Astrocyte of the spinal cord (primary cell): ENCODE measurements around the gene RAPGEF5.

Experiments used
- DNase-seq: peaks from one replicate; pipeline ENCODE4 v3.0.0; 2011; ENCODE audit warnings: low read depth, low spot score
- H3K4me3 ChIP-seq: 2 replicates; pipeline ENCODE4 v1.5.1; 2011; ENCODE audit warnings: low read depth, mild to moderate bottlenecking, low read length, moderate library complexity
- in situ Hi-C: cut with HindIII; loops from 2 replicates; pipeline ENCODE4 v1.10.0; 2017; ENCODE audit warnings: low sequenced_read_pairs
- TF ChIP-seq, protein P1 (sequence below): IDR thresholded peaks from 2 replicates; pipeline ENCODE4 v1.5.1; 2012; ENCODE audit warnings: low read depth, mild to moderate bottlenecking, low read length, inconsistent platforms

Gene RAPGEF5

GRCh38 chr7:22167482-22167881 lies 189.5 kb downstream of the RAPGEF5 start:
- TF ChIP-seq, protein P1, sequence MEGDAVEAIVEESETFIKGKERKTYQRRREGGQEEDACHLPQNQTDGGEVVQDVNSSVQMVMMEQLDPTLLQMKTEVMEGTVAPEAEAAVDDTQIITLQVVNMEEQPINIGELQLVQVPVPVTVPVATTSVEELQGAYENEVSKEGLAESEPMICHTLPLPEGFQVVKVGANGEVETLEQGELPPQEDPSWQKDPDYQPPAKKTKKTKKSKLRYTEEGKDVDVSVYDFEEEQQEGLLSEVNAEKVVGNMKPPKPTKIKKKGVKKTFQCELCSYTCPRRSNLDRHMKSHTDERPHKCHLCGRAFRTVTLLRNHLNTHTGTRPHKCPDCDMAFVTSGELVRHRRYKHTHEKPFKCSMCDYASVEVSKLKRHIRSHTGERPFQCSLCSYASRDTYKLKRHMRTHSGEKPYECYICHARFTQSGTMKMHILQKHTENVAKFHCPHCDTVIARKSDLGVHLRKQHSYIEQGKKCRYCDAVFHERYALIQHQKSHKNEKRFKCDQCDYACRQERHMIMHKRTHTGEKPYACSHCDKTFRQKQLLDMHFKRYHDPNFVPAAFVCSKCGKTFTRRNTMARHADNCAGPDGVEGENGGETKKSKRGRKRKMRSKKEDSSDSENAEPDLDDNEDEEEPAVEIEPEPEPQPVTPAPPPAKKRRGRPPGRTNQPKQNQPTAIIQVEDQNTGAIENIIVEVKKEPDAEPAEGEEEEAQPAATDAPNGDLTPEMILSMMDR, result no peak
- H3K4me3 ChIP-seq, result no peak overlapping the region
- DNase-seq, result no peak
- in situ Hi-C loops, result no loop called here

GRCh38 chr7:22166928-22167327 lies 190.0 kb downstream of the RAPGEF5 start:
- TF ChIP-seq, protein P1, result no peak
- no peak overlapping the region for H3K4me3 ChIP-seq
- no peak for DNase-seq
- in situ Hi-C loops, result no loop called here

DNA sequence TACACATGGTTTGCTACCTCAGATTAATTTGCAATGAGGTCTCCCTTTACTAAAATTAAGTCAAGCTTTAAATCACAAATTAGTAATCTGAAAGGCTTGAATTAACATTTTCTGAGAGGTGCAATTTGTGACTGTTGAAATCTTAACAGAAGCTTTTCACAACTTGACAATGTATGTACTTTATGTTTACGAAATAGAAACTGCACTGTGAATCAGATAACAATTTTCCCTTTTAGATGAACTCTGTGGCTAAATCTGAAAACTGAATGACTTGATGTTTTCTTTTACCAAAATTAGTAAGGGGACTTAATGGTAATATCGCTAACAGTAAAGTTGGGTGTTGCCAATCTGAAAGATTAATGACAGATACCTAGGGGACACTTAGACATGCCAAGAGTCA lies 197.6 kb downstream of the RAPGEF5 start:
- DNase-seq, result no peak
- in situ Hi-C loops, result no loop called here
- H3K4me3 ChIP-seq, result no peak overlapping the region
- TF ChIP-seq, protein P1, result no peak

GRCh38 chr7:22157552-22157951 lies 199.4 kb downstream of the RAPGEF5 start:
- TF ChIP-seq, protein P1, result no peak
- no peak overlapping the region for H3K4me3 ChIP-seq
- DNase-seq, result no peak
- in situ Hi-C loops, result no loop called here

DNA sequence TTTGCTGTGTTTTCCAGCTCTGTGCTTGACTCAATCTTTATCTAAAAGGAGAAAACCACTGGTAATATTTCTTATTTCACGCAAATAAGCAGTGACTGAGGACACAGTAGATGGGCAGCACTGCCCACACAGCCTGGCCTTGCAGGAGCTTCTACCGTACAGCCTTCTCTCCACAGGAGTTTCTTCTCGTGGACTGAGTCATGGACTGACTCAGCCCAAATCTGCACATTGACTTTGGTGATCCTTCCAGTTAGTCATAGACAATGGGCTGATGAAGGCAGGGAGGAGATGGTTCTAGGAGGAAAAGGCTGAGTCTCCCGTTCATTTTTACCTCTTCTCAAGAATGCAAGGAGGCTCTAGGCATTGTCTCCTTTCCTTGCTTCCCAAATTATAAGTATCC lies 200.7 kb downstream of the RAPGEF5 start:
- in situ Hi-C loops, result no loop called here
- peak; percentile 85 for DNase-seq
- H3K4me3 ChIP-seq, result no peak overlapping the region
- TF ChIP-seq, protein P1, result no peak

- peak; percentile 32 for DNase-seq
- TF ChIP-seq, protein P1, result no peak
- no peak overlapping the region for H3K4me3 ChIP-seq
- in situ Hi-C loops, result no loop called here
Measured at GRCh38 chr7:22154143-22154529, 202.8 kb downstream of the RAPGEF5 start.

GRCh38 chr7:22153432-22154142 lies 203.4 kb downstream of the RAPGEF5 start:
- in situ Hi-C loops, result no loop called here
- TF ChIP-seq, protein P1, result no peak
- DNase-seq, result no peak
- no peak overlapping the region for H3K4me3 ChIP-seq
